Islet of Langerhans (tissue), 1 donor: ENCODE results near the gene ABCA12.

Experiments used
- FAIRE-seq: peaks from one replicate; lab custom pipeline; 2011; peaks lifted over from hg19 to GRCh38; lab: Jason Lieb, UNC

Gene ABCA12

GRCh38 chr2:215036314-215036713 is 102.1 kb downstream of the ABCA12 start:
- no peak for FAIRE-seq

- no peak for FAIRE-seq
Observed at GRCh38 chr2:215034154-215034553, 104.3 kb downstream of the ABCA12 start.

DNA sequence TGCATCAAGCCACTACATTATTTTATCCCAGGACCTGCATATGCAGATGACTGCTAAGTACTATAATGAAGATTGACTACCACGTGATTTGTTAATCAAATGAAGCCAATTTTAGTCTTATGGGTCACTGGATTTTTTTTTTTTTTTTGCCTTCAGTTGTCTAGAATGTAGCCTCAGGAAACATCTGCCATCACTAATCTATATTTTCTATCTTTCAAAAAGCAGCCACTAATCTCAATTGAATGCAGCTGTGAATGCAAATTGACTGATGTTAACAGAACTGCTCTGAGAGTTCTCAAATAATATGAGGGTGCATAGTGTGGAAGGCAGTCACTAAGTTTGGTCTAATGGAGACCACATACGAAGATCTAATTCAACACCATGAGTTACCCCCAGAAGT is 106.3 kb downstream of the ABCA12 start:
- no peak for FAIRE-seq

GRCh38 chr2:215031321-215031720 is 107.1 kb downstream of the ABCA12 start:
- no peak for FAIRE-seq

- no peak for FAIRE-seq
Observed at GRCh38 chr2:215029936-215030335, 108.5 kb downstream of the ABCA12 start.

- no peak for FAIRE-seq
Observed at GRCh38 chr2:215028231-215028630, 110.2 kb downstream of the ABCA12 start.

GRCh38 chr2:215027779-215028178 is 110.6 kb downstream of the ABCA12 start:
- no peak for FAIRE-seq

GRCh38 chr2:215022910-215023309 is 115.5 kb downstream of the ABCA12 start:
- FAIRE-seq = no peak

- no peak for FAIRE-seq
Observed at GRCh38 chr2:215022418-215022817, 116.0 kb downstream of the ABCA12 start.

GRCh38 chr2:215020283-215020682 is 118.1 kb downstream of the ABCA12 start:
- no peak for FAIRE-seq

GRCh38 chr2:215019521-215020145 is 118.8 kb downstream of the ABCA12 start:
- no peak for FAIRE-seq

- FAIRE-seq = no peak
Observed at GRCh38 chr2:215019085-215019484, 119.3 kb downstream of the ABCA12 start.

DNA sequence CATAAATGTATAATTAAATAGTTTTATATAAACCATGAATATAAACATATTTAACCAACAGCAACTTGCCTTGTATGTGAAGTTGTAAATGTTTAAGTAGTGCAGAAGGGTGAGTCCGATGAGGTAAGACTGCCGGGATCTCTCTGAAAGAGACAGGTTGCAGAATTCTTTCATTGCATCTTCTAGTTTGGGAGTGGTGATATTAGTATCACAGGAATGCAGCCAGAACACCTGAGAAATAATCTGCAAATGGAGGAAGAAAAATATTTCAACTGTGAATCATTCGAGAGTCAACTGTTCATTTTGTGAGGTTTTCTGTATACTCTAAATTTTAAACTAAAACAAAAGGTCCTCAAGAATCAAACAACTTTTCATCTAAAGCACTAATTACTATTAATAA is 123.0 kb downstream of the ABCA12 start:
- FAIRE-seq = no peak

GRCh38 chr2:215010390-215010789 is 128.0 kb downstream of the ABCA12 start:
- FAIRE-seq = no peak

DNA sequence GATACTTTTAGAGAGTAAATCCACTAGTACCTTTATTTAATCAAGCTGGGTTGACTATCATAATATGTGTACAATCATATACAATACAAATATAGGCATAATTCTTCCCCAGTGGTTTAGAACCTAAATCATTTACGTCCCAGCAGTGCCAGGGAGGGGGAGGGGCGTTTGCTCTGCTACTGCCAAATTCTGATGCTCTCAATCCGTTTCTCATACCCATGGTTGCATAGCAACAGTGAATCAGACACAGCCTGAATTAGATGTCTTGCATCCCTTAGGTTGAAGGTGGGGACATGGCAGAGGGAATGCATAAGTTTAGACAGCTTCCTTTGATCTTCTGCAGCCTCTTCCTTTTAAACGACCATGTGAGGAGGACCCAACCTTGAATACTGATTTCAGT is 135.4 kb downstream of the ABCA12 start:
- no peak for FAIRE-seq

DNA sequence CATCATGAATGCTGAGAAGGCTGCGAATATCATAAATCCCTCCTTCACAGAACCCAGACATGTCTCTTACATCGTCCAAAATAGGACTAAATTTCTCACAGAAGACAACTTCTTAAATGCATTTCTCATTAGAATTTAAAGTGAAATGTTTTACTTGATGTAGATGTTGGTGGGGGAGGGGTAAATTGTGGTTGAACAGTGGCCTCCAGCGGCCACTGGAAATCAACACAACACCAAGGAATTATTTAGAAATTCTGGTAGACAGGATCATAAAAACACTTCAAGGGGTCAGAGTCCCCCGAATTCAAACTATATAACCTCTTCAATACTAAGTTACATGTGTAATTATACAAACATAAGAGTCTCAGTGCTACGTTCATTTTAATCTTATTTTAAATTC is 135.9 kb downstream of the ABCA12 start:
- peak; percentile 91 for FAIRE-seq

GRCh38 chr2:215000721-215001120 is 137.7 kb downstream of the ABCA12 start:
- FAIRE-seq = no peak

- no peak for FAIRE-seq
Observed at GRCh38 chr2:214995926-214996670, 142.3 kb downstream of the ABCA12 start.

GRCh38 chr2:214995409-214995808 is 143.0 kb downstream of the ABCA12 start:
- FAIRE-seq = no peak

GRCh38 chr2:214992911-214993310 is 145.5 kb downstream of the ABCA12 start:
- FAIRE-seq = no peak

- no peak for FAIRE-seq
Observed at GRCh38 chr2:214989187-214989586, 149.2 kb downstream of the ABCA12 start.

DNA sequence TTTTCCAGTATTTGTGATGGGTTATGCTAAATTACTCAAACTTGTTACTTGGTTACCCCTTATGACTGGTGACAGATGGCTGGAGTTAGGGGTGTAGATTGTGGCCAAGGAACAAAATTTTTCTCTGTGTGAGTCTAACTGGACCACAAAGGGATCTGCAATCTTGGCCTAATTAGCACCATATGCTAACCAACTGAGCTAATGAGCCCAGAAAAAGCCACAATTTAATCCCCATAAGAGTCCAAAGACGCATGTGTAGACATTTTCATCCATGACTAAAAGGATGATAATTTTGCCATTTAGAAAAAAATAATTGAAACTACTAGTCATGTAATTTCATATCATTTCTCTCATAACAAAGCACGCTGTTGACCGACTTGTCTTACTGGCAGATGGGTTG is 151.2 kb downstream of the ABCA12 start:
- no peak for FAIRE-seq

DNA sequence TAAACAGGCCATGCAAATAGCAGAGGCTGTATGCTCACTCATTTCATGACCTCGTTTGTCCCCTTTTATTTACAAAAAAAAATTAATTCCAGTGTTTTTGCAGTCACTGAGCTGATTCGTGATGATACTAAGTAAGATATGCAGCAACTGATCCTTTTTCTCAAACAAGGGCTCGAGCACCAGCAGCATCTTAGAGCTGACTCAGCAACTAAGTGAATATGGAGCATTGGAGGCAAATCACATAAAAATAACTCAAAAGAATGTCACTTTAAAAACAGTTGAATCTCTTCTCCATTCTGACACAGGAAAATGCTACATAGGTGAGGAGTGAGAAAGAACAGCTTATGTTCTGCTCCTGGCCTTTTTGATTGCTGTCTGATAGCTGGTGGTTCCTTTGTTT is 152.8 kb downstream of the ABCA12 start:
- no peak for FAIRE-seq

DNA sequence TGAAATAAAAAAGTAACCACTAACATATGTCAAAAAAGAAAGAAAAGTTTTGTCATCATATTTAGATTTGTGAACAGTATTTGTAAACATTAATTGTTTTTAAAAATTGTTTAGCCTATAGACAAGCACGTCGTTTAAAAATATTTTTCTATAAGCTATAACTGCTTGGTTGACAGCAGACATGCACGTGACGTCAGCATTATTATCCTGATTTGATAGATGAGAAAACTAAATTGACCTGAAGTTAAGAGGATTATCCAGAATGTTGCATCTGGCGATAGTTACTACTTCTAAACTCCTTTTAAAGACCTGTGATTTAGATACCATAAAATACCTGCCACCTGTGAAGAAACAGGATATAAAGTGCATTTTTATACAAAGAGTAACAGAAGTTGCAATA is 172.0 kb downstream of the ABCA12 start:
- no peak for FAIRE-seq
